GM21717 (cell line): Measurements from ENCODE around the gene FRG2B.
"Not testable (repeated sequence)": the region's sequence is repeated elsewhere in the genome, so short reads cannot be mapped to it uniquely, and the experiment has no call there.

Experiments used
- ATAC-seq: cut with Tn5 transposase; IDR thresholded peaks from one replicate; pipeline ENCODE4 v1.9.1; 2021; ENCODE audit warnings: mild to moderate bottlenecking, moderate library complexity; ENCODE audit not compliant: unreplicated experiment

Gene FRG2B

GRCh38 chr10:133600657-133601056 lies 25.9 kb downstream of the FRG2B start:
- no peak for ATAC-seq

GRCh38 chr10:133599869-133600268 lies 26.7 kb downstream of the FRG2B start:
- ATAC-seq = not testable (repeated sequence)

DNA sequence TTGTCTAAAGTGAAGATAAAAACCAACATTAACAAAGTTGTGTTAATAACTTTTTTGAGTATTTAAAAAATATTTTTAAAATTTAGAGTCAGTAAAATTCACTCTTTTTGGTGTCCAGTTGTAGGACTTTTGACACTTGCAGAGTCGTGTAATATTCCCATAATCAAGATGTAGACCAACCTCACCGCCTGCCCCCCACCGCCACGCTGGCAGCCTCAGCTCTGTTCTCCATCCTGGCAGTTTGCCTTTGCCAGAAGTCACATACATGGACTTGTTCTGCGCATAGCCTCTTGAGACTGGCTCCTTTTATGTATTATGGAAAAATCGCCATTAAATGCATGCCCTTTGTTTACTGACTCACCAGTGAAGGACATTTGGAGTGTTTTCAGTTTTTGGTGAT lies 33.9 kb downstream of the FRG2B start:
- ATAC-seq = no peak

- no peak for ATAC-seq
Observed at GRCh38 chr10:133590970-133591359, 35.6 kb downstream of the FRG2B start.

DNA sequence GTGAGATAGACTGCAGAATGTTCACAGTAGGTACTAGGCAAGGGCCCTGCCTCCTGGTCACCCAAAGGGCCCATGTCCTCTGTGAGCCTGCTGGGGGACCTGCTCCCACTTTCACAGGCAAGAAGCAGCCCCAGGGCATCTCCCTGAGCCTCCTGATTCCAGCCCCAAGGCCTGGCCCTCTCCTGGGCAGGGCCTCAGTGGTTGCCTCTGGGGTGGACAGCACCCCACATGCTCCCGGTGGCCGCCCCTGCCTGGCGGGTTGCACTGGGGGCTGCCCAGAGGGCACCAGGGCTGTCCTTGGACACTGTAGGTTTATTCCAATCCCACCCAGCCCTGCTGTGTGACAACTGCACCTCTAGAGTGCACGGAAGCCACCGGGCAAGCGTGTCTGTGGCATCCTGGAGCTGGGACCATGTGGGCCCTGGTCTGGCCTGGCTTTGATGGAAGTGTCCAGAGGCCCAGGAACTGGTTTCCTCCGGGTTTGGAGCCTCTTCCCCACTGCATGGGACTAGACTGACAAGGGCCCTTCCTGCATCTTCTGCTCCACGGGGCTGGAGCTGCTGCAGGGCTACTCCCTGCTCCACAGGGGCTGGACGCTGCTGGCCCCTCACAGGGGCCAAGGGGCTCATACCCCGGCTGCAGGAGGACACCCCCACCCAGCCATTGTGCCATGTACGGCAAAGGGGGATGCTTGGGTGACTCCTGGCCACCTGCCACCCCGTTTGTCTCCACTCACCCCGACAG lies 36.2 kb downstream of the FRG2B start:
- ATAC-seq = no peak

DNA sequence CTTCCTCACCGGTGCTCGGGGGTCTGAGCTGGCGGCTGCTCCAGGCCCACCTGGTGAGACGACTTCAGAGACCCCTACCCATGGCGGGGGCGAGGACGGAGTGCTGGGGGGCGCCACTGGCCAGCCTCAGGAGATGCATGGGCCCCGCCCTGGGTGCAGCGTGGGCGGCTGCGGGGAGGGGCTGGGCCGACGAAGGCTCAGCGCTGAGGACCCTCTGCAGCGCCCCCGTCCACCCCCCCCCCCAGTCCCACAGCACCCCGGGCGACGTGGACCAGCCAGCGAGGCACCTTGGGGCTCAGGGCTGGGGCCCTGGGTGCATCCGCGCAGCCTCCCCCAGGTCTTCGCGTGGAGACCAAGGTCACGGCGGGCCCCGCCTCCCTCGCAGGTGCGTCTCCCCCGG lies 49.6 kb downstream of the FRG2B start:
- not testable (repeated sequence) for ATAC-seq
